WTC11 (cell line): ENCODE data around the gene ARPC1B.

Experiments
- CBFB ChIP-seq: sonication (generic); formaldehyde crosslinking; IDR thresholded peaks from 2 replicates; pipeline ENCODE4 v1.8.1; 2022; ENCODE audit warnings: mild to moderate bottlenecking, low read depth, missing genetic modification reagents
- CTCF ChIP-seq: fragments of 200-600 bp; IDR thresholded peaks from 2 replicates; pipeline ENCODE4 v1.8.0; 2022; ENCODE audit warnings: antibody characterized with exemption

GRCh38 chr7:99398891-99399445 lies 24.4 kb downstream of the ARPC1B start:
- TF ChIP-seq CTCF (no peak), CBFB (CRISPR knock-in tag) (no peak)
